Endothelial cell of umbilical vein (primary cell): ENCODE data around the gene PTGES3. TPM values are rescaled to one million over a fixed set of nuclear protein-coding genes. Genes with fewer than 3 reads are reported as not detected.

Experiments
- BruUV-seq: library from RNA; stranded (reverse); fragments of 400-500 nt; replicated peaks from 2 replicates; lab custom pipeline; 2021; lab: Mats Ljungman, UMichigan
- CTCF ChIA-PET: fragments of 300-600, 350-600 bp; sonication (Branson Sonifier 250); formaldehyde crosslinking; loops from one replicate; lab custom pipeline; 2021; ENCODE audit warnings: antibody characterized with exemption, inconsistent platforms; lab: Charles Lee
- POLR2A ChIA-PET: fragments of 300-600, 350-600 bp; sonication (Branson Sonifier 250); formaldehyde crosslinking; loops from one replicate; lab custom pipeline; 2021; ENCODE audit warnings: antibody characterized with exemption, inconsistent platforms; lab: Charles Lee
- DNase-seq: peaks from one replicate; pipeline ENCODE4 v3.0.0-alpha.2; 2011; ENCODE audit warnings: low read depth, low spot score
- FAIRE-seq: peaks from 2 replicates; lab custom pipeline; 2011; peaks lifted over from hg19 to GRCh38; lab: Jason Lieb, UNC
- H2AFZ ChIP-seq: 2 replicates; pipeline ENCODE4 v1.6.0; 2012; ENCODE audit warnings: low read depth, low read length, control low read depth, inconsistent platforms
- H3K27ac ChIP-seq: 2 replicates; pipeline ENCODE4 v1.5.1; 2011; ENCODE audit warnings: low read depth, mild to moderate bottlenecking, control low read depth, low read length, moderate library complexity; ENCODE audit not compliant: insufficient read depth
- H3K27me3 ChIP-seq, 2 experiments: 2 replicates each; pipeline versions ENCODE4 v1.6.0 to v1.6.1; 2011; ENCODE audit warnings: low read length in 2 of 2, mixed read lengths in 1 of 2; ENCODE audit not compliant: control insufficient read depth in 2 of 2, insufficient read depth in 2 of 2
- H3K36me3 ChIP-seq, 2 experiments: 2 replicates in 1 of 2; 3 replicates in 1 of 2; pipeline ENCODE4 v1.5.1; 2011; ENCODE audit warnings: low read length in 2 of 2, mild to moderate bottlenecking in 1 of 2, moderate library complexity in 1 of 2; ENCODE audit not compliant: control insufficient read depth in 2 of 2, insufficient read depth in 2 of 2; ENCODE audit errors: extremely low read depth in 1 of 2
- H3K4me1 ChIP-seq: 3 replicates; pipeline ENCODE4 v1.5.1; 2011; ENCODE audit warnings: mild to moderate bottlenecking, low read length; ENCODE audit not compliant: control insufficient read depth, insufficient read depth; ENCODE audit errors: extremely low read depth
- H3K4me2 ChIP-seq: 2 replicates; pipeline ENCODE4 v1.6.1; 2011; ENCODE audit warnings: low read length, control low read depth, mixed read lengths; ENCODE audit not compliant: insufficient read depth
- H3K4me3 ChIP-seq, 3 experiments: fragments of 200-600 bp in 1 of 3; sonication (generic), shearing (Covaris generic) in 1 of 3; replicated peaks in 1 of 3; 2 replicates each; pipeline ENCODE4 v1.5.1; 2011 to 2016; ENCODE audit warnings: control low read depth in 3 of 3, low read length in 3 of 3, mild to moderate bottlenecking in 2 of 3, inconsistent platforms in 1 of 3, low read depth in 1 of 3, moderate library complexity in 1 of 3; ENCODE audit not compliant: insufficient read depth in 1 of 3
- H3K79me2 ChIP-seq: 2 replicates; pipeline ENCODE4 v1.6.0; 2012; ENCODE audit warnings: low read length, inconsistent platforms; ENCODE audit not compliant: control insufficient read depth, insufficient read depth
- H3K9ac ChIP-seq: replicated peaks from 2 replicates; pipeline ENCODE3; 2011; ENCODE audit warnings: low read length, control low read depth; ENCODE audit not compliant: insufficient read depth; ENCODE audit errors: extremely low read depth
- H3K9me1 ChIP-seq: replicated peaks from 3 replicates; pipeline ENCODE4 v1.6.0; 2011; ENCODE audit warnings: mild to moderate bottlenecking, low read length; ENCODE audit not compliant: control insufficient read depth, insufficient read depth; ENCODE audit errors: extremely low read depth
- H3K9me3 ChIP-seq: replicated peaks from 2 replicates; pipeline ENCODE4 v1.5.1; 2012; ENCODE audit warnings: low read length, inconsistent platforms; ENCODE audit not compliant: control insufficient read depth, insufficient read depth
- H4K20me1 ChIP-seq: replicated peaks from 2 replicates; pipeline ENCODE3; 2011; ENCODE audit warnings: mild to moderate bottlenecking, low read length; ENCODE audit not compliant: control insufficient read depth, insufficient read depth; ENCODE audit errors: extremely low read depth
- FOS ChIP-seq: IDR thresholded peaks from 2 replicates; pipeline ENCODE4 v1.6.1; 2011; ENCODE audit warnings: mild to moderate bottlenecking, low read length, moderate library complexity, borderline replicate concordance; ENCODE audit not compliant: insufficient read depth
- POLR2A ChIP-seq: IDR thresholded peaks from 2 replicates; pipeline ENCODE4 v1.6.1; 2012; ENCODE audit warnings: low read depth, mild to moderate bottlenecking, control low read depth, low read length
- POLR2AphosphoS5 ChIP-seq: IDR thresholded peaks from 2 replicates; pipeline ENCODE4 v1.6.1; 2012; ENCODE audit warnings: low read depth, mild to moderate bottlenecking, control low read depth, low read length, moderate library complexity; ENCODE audit not compliant: insufficient read depth
- dilution Hi-C: fragments of 300-500 bp; cut with MboI; formaldehyde crosslinking; loops from one replicate; pipeline ENCODE4 v1.15.0; 2019; ENCODE audit warnings: low sequenced_read_pairs; ENCODE audit not compliant: extremely low pct_ligation_motif_present
- intact Hi-C: fragments of 100-400 bp; cut with micrococcal nuclease; formaldehyde crosslinking; loops from one replicate; pipeline ENCODE4 v1.10.0; 2022
- polyA plus RNA-seq, 4 experiments: library from polyadenylated mRNA; depleted of rRNA in 3 of 4; stranded (reverse) in 3 of 4; unstranded in 1 of 4; fragments of >200 nt; gene quantifications; 2 replicates each; pipeline versions ENCODE4 v1.2.1 to v1.2.3, GENCODE V29; 2011 to 2012; ENCODE audit warnings: missing spikeins in 1 of 4
- total RNA-seq: library from RNA; stranded (reverse); gene quantifications from 2 replicates; pipeline ENCODE4 v1.2.3, GENCODE V29; 2021
- TF ChIP-seq, protein P1 (sequence below), 2 donors: IDR thresholded peaks; 1 replicate in 1 of 2; 2 replicates in 1 of 2; pipeline ENCODE4 v1.5.1; 2011; ENCODE audit warnings: low read length in 2 of 2, mild to moderate bottlenecking in 2 of 2, moderate library complexity in 2 of 2, control low read depth in 1 of 2, inconsistent platforms in 1 of 2, low read depth in 1 of 2; ENCODE audit not compliant: insufficient read depth in 1 of 2; ENCODE audit errors: extremely low read depth in 1 of 2
- TF ChIP-seq, protein P2 (sequence below): IDR thresholded peaks from 2 replicates; pipeline ENCODE4 v1.6.1; 2011; ENCODE audit not compliant: insufficient read depth, insufficient read length

The PTGES3 gene
- total and polyA plus RNA-seq, 2 donors (not counting 3 experiments of a cell fraction or from before 2014, with no cell fraction given) = 48.5 to 278 TPM

DNA sequence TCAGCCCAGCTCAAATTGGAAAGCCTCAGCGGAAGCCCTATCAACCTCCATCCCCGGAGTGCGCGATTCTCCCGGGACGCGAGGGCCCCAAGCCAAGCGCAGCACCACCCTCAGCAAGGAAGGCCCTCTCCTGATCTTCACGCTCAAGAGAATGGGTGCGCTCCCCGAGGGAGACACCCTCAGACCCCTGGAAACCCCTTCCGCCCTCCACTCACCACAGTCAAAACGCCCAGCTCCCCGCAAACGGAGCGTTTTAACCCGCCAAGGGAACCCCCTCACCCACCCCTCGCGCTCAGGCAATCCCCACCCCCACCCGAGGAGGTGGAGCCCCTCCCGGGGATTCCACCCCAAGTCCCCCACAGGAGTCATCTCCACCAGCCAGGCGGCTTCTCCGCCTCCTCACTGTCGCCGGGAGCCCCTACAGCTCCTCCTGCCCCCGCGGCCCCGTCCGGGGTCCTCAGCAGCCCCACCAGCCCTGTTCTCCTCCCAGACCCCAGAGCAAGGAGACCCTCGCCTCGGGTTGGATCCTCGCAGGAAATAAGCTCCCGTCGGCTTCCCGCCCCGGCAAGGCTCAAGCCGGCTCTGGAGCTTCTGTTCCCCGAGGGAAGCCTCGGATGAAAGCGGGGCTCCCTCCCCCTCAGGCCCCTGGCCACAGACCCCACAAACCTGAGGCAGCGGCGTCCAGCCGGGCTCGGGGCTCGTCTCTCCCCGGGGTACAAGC lies 58.5 kb downstream of the PTGES3 start:
- CTCF ChIA-PET = interaction anchor here (0.7 to 1.9 kb wide), 8 partner anchors 20 to 510 kb away, joined by 3 to 9 read pairs (median 3); partner anchors contain the start of gene SMARCC2
- intact Hi-C loops = no loop called here
- DNase-seq = peak; percentile 21

DNA sequence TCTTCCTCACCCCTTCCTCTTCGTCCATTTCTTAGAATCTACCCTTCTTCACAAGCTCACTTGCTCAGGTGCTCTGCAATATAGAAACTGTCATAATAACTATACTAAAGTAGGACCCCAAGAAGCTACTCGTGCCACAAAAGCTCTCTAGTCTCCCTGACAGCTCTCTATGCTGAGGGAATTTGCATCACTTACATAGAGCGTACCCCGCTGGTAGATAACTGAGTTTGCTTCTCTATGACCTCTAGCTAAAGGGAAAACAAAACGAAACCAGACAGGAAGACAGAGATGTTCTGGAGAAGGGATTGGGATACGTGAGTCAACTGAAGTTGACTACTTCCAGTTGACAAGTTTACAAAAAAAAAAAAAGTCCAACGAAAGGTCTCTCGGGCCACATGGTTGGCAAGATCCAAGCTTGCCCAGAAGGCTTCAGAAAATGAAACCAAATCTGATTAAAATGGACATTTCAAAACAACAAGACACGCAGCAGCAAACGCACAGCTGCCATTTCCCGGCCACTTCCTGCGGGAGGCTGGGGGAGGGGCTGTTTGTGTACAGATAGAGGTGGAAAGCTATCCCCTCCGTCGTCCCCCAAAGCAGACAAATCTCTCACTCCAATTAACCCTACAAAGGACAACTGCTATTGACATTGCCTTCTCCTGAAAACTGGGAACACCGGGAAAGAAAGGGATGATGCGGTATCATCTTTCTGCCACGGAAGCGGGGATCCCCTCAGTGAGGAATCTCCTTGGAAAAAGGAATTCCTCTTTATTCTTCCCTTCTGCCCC lies 59.2 kb downstream of the PTGES3 start:
- H3K27ac ChIP-seq = peak overlapping the region; percentile 66
- no peaks in the 10 kb centered on the region for H3K9me3 ChIP-seq
- H3K79me2 ChIP-seq = peaks cover 62% of the 10 kb centered on the region
- H3K36me3 ChIP-seq = peaks cover 0 to 1% of the 10 kb centered on the region in 2 experiments
- dilution Hi-C loops = no loop called here
- DNase-seq (peak; percentile 80), FAIRE-seq (peak; percentile 79)
- peak overlapping the region; percentile 91 for H3K4me2 ChIP-seq
- no peak overlapping the region for H2AFZ ChIP-seq
- TF ChIP-seq POLR2A (peak; percentile 28), POLR2AphosphoS5 (peak; percentile 36)
- TF ChIP-seq, protein P1, sequence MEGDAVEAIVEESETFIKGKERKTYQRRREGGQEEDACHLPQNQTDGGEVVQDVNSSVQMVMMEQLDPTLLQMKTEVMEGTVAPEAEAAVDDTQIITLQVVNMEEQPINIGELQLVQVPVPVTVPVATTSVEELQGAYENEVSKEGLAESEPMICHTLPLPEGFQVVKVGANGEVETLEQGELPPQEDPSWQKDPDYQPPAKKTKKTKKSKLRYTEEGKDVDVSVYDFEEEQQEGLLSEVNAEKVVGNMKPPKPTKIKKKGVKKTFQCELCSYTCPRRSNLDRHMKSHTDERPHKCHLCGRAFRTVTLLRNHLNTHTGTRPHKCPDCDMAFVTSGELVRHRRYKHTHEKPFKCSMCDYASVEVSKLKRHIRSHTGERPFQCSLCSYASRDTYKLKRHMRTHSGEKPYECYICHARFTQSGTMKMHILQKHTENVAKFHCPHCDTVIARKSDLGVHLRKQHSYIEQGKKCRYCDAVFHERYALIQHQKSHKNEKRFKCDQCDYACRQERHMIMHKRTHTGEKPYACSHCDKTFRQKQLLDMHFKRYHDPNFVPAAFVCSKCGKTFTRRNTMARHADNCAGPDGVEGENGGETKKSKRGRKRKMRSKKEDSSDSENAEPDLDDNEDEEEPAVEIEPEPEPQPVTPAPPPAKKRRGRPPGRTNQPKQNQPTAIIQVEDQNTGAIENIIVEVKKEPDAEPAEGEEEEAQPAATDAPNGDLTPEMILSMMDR (IDR thresholded peaks at IDR 0.05; ENCODE audit: extremely low read depth in 1 of 2, insufficient read depth in 1 of 2, low read depth in 1 of 2, low read length in 2 of 2) = no peak
- TSS peak; percentile 12 for BruUV-seq
- no peaks in the 10 kb centered on the region for H3K9me1 ChIP-seq
- POLR2A ChIA-PET = interaction anchor here (0.7 to 1.4 kb wide), 4 partner anchors 8 to 432 kb away, joined by 3 to 7 read pairs (median 4); no protein-coding TSS in a partner anchor
- no peaks in the 10 kb centered on the region for H3K27me3 ChIP-seq
- H3K9ac ChIP-seq = peak overlapping the region; percentile 74
- peak overlapping the region; percentile 87 to 99 (median 89) for H3K4me3 ChIP-seq
- H4K20me1 ChIP-seq = no peaks in the 10 kb centered on the region
- peaks cover 30% of the 10 kb centered on the region for H3K4me1 ChIP-seq
- CTCF ChIA-PET = interaction anchor here (0.6 to 13.9 kb wide), 12 partner anchors 7 to 509 kb away, joined by 3 to 150 read pairs (median 4); partner anchors contain the start of gene SMARCC2
- intact Hi-C loops = loop anchor here (1.0 kb wide), 1 partner anchor 7 kb away; no protein-coding TSS in a partner anchor

More for the DNA sequence above, 58.5 kb downstream of the PTGES3 start:
- H3K79me2 ChIP-seq = peaks cover 61% of the 10 kb centered on the region
- peak overlapping the region; percentile 74 for H3K9ac ChIP-seq
- H2AFZ ChIP-seq = peak overlapping the region; percentile 7
- peaks cover 0 to 1% of the 10 kb centered on the region in 2 experiments for H3K36me3 ChIP-seq
- peaks cover 34% of the 10 kb centered on the region for H3K4me1 ChIP-seq
- H3K9me3 ChIP-seq = no peaks in the 10 kb centered on the region
- TF ChIP-seq POLR2A (peak; percentile 24), POLR2AphosphoS5 (no peak), FOS (no peak)
- TF ChIP-seq, protein P2, sequence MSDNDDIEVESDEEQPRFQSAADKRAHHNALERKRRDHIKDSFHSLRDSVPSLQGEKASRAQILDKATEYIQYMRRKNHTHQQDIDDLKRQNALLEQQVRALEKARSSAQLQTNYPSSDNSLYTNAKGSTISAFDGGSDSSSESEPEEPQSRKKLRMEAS = no peak
- H3K27ac ChIP-seq = peak overlapping the region; percentile 66
- POLR2A ChIA-PET = interaction anchor here (1.0 to 1.4 kb wide), 2 partner anchors 7 to 433 kb away, joined by 3 to 5 read pairs; no protein-coding TSS in a partner anchor
- dilution Hi-C loops = no loop called here
- H3K27me3 ChIP-seq = no peaks in the 10 kb centered on the region
- H3K9me1 ChIP-seq = no peaks in the 10 kb centered on the region
- peak overlapping the region; percentile 87 to 99 (median 89) for H3K4me3 ChIP-seq
- no peaks in the 10 kb centered on the region for H4K20me1 ChIP-seq
- no peak for FAIRE-seq
- H3K4me2 ChIP-seq = peak overlapping the region; percentile 91
- TSS peak; percentile 81 for BruUV-seq
